COLO668 (cell line): ENCODE results near the gene TRIP11.
A peak's percentile ranks its signal among the peaks of the same experiment; 100 is the strongest.
"Not testable (repeated sequence)": the region's sequence is repeated elsewhere in the genome, so short reads cannot be mapped to it uniquely, and the experiment has no call there.

Experiments used
- DNase-seq: peaks from one replicate; lab custom pipeline; 2025; ENCODE audit not compliant: unreplicated experiment; lab: John Stamatoyannopoulos, UW

The TRIP11 gene

DNA sequence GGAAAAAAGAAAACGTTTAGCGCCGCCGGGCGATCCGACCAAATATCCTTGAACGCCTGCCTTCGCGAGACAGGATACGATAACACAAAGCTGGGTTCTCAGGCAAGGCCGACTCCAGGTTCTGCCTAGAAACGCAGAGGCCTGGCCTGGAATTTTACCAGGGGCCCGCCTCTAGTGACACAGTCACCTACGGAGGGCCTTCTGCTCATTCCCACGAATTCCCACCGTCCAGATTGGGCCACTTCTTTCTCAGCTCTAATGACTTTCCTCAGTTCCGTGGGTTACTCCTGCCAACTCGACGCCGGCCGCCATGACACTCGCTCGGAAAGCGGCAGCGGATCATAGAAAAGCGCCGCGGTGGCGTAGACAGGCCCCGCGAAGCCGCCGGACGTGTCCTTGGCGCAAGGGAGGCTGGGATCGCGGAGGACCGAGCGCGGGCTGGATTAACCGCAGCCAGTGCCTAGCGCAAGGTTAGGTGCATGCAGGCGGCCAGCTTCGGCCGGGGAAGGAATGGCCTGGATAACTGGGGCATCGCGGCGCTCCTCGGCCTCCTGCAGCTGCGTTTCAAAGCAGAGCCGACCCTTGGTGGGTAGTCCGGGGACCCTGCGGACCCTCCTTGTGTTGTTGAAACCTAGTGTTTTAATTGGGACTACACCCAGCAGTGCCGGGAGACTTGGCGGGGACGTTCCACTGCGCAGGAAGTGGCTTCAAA is at the start of gene TRIP11:
Gene TRIP11 (minus strand): TSS at position 341 of the 712 bp plus-strand sequence. CDS start 374 bp downstream, outside the sequence.
- peak; percentile 98 for DNase-seq

DNA sequence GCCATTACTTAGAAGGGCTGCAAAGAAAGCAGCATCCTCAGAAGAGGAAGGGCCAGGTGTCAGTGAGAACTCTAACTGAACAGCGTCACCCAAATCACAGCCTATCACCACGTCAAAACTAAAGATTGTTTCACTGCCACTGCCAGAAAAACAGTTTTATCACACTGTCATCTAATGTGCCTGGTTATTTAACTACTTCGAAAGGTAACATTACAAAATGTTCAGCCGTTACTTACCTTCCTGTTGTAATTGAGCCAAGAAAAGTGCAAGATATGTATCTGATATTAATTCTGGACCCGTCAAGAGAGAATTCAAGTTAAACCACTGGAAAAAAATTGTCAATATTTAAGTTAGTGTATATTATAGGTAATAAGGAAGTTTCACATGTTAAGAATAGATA is 48.6 kb upstream of the TRIP11 start:
- no peak for DNase-seq

GRCh38 chr14:92074555-92074954 is 34.7 kb upstream of the TRIP11 start:
- DNase-seq = no peak

GRCh38 chr14:92058006-92058917 is 18.4 kb upstream of the TRIP11 start:
- DNase-seq = no peak

- no peak for DNase-seq
These were observed 9.9 kb upstream of the TRIP11 start for GRCh38 chr14:92049781-92050180.

GRCh38 chr14:92049221-92049620 is 9.4 kb upstream of the TRIP11 start:
- DNase-seq = not testable (repeated sequence)

DNA sequence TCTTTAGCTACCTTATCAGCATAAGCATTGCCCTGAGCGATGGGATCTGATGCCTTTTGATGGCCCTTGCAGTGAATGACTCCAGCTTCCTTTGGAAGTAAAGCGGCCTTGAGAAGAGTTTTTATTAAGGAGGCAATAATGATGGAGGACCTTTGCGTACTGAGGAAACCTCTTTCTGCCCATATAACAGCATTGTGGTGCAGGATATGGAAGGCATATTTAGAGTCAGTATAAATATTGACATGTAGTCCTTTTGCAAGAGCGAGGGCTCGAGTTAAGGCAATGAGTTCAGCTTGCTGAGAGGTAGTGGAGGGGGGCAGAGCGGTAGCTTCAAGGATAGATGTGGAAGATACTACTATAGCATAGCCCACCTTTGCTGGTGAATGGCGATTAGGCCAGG is 6.0 kb upstream of the TRIP11 start:
- DNase-seq = not testable (repeated sequence)

DNA sequence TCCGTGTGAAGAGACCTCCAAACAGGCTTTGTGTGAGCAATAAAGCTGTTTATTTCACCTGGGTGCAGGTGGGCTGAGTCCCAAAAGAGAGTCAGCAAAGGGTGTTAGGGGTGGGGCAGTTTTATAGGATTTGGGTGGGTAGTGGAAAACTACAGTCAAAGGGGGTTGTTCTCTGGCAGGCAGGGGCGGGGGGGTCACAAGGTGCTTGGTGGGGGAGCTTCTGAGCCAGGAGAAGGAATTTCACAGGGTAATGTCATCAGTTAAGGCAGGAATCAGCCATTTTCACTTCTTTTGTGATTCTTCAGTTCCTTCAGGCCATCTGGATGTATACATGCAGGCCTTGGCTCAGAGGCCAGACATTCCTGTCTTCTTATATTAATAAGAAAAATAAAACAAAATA is 1.9 kb upstream of the TRIP11 start:
- DNase-seq = not testable (repeated sequence)

DNA sequence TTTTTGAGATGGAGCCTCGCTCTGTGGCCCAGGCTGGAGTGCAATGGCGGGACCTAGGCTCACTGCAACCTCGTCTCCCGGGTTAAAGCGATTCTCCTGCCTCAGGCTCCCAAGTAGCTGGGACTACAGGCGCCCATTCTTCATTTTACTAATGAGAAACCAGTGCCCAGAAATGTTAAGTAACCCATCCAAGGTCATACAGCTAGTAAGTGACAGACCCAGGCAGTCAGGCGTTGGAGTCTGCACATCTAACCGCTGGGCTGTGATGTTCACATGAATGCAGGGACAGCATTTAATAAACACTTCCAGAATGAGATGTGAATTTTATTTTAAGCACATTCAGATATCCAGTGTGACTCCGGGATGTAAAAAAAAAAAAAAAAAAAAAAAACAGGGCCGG is 1.3 kb upstream of the TRIP11 start:
- DNase-seq = no peak

GRCh38 chr14:92040431-92041051 is 682 bp upstream of the TRIP11 start:
- peak; percentile 21 for DNase-seq

- DNase-seq = peak; percentile 51
These were observed 668 bp downstream of the TRIP11 start for GRCh38 chr14:92039063-92039718.

GRCh38 chr14:92037989-92038388 is 1.9 kb downstream of the TRIP11 start:
- no peak for DNase-seq

DNA sequence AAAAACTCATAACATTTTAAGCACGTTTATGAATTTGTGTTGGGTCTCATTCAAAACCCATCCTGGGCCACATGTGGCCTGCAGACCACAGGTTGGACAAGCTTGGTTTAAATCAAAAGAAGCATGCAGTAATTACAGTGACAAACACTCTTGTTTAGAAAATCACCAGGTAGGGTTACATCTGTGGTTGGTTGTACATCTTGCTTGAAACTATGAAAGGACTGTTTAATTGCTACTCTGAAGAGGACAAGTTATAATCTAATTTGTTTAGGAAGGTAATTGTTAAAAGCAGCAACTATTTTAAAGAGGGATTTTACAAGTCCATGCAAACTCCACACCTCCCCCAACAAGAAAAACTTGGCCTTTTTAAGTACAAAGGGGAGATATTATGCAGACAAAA is 4.0 kb downstream of the TRIP11 start:
- DNase-seq = no peak

- no peak for DNase-seq
These were observed 5.8 kb downstream of the TRIP11 start for GRCh38 chr14:92033906-92034687.

GRCh38 chr14:92033433-92033832 is 6.4 kb downstream of the TRIP11 start:
- no peak for DNase-seq

GRCh38 chr14:92026548-92027190 is 13.2 kb downstream of the TRIP11 start:
- DNase-seq = no peak

DNA sequence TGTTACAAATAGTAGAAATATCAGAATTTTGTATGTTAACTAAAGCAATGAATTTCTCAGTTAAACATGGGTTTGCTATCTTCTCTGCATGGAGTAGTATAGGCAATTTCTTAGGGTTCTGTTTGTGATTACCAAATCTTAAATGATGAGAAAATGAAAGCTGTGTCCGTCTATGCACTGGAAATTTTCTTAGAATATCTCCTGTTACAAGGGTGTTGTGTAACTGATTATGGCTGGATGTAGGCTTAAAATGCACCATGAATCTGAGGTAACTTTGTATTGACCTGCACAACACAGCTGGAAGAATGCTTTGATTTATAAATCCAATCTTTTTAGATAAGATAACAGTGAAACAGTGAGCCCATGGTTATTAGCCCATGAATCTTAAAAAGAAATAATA is 17.8 kb downstream of the TRIP11 start:
- no peak for DNase-seq

- no peak for DNase-seq
These were observed 18.3 kb downstream of the TRIP11 start for GRCh38 chr14:92021523-92021922.

GRCh38 chr14:92014040-92014439 is 25.8 kb downstream of the TRIP11 start:
- no peak for DNase-seq
